ENCODE data around the gene WDR86.

The WDR86 gene

GRCh38 chr7:151366166-151366879, 43.5 kb downstream of the WDR86 start:
- TF ChIP-seq ZFX (IDR thresholded peaks at IDR 0.05) (no peak), CTCF (conservative IDR thresholded peaks at IDR 0.05) (no peak)
- no peak overlapping the region for H3K27ac ChIP-seq

GRCh38 chr7:151363182-151363581, 46.7 kb downstream of the WDR86 start:
- no peak overlapping the region for H3K27ac ChIP-seq
- TF ChIP-seq CTCF (conservative IDR thresholded peaks at IDR 0.05) (no peak), ZFX (IDR thresholded peaks at IDR 0.05) (no peak)

- no peak for TF ChIP-seq ZFX (IDR thresholded peaks at IDR 0.05)
- no peak for TF ChIP-seq CTCF (conservative IDR thresholded peaks at IDR 0.05)
- H3K27ac ChIP-seq = no peak overlapping the region
Measured at GRCh38 chr7:151361193-151361959, 48.5 kb downstream of the WDR86 start.

- H3K27ac ChIP-seq = no peak overlapping the region
- TF ChIP-seq ZFX (IDR thresholded peaks at IDR 0.05) (no peak), CTCF (conservative IDR thresholded peaks at IDR 0.05) (no peak)
Measured at GRCh38 chr7:151352512-151352911, 57.3 kb downstream of the WDR86 start.

- no peak overlapping the region for H3K27ac ChIP-seq
- no peak for TF ChIP-seq ZFX (IDR thresholded peaks at IDR 0.05)
- TF ChIP-seq CTCF (conservative IDR thresholded peaks at IDR 0.05) = no peak
Measured at GRCh38 chr7:151351967-151352366, 57.9 kb downstream of the WDR86 start.

- H3K27ac ChIP-seq = no peak overlapping the region
Measured at GRCh38 chr7:151351027-151351426, 58.8 kb downstream of the WDR86 start.

More at GRCh38 chr7:151351027-151351426, 58.8 kb downstream of the WDR86 start:
- no peak for TF ChIP-seq ZFX (IDR thresholded peaks at IDR 0.05)
- TF ChIP-seq CTCF (conservative IDR thresholded peaks at IDR 0.05) = peak; percentile 40
